HEK293 (cell line): ENCODE measurements around the gene PTPRG.

Experiments used
- BCL6B ChIP-seq: fragments of 450-650 bp; formaldehyde crosslinking; IDR thresholded peaks from 2 replicates; pipeline ENCODE4 v1.5.1; 2017; ENCODE audit warnings: missing biosample characterization, missing genetic modification characterization
- EGR2 ChIP-seq: fragments of 450-650 bp; formaldehyde crosslinking; IDR thresholded peaks from 2 replicates; pipeline ENCODE4 v1.5.1; 2016; ENCODE audit warnings: low read depth, missing biosample characterization, missing genetic modification characterization
- FEZF1 ChIP-seq: fragments of 450-650 bp; formaldehyde crosslinking; IDR thresholded peaks from 2 replicates; pipeline ENCODE4 v1.5.1; 2016; ENCODE audit warnings: missing biosample characterization, missing genetic modification characterization
- GLI2 ChIP-seq: fragments of 450-650 bp; formaldehyde crosslinking; IDR thresholded peaks from 2 replicates; pipeline ENCODE4; 2017; ENCODE audit warnings: missing biosample characterization, missing genetic modification characterization, low read depth, borderline replicate concordance
- KLF7 ChIP-seq: fragments of 450-650 bp; formaldehyde crosslinking; IDR thresholded peaks from 2 replicates; pipeline ENCODE4 v1.5.1; 2016; ENCODE audit warnings: missing biosample characterization, missing genetic modification characterization, borderline replicate concordance
- MEIS1 ChIP-seq: sonication (generic); formaldehyde crosslinking; IDR thresholded peaks from 2 replicates; pipeline ENCODE4 v1.8.1; 2022; ENCODE audit warnings: missing genetic modification reagents, mild to moderate bottlenecking, borderline replicate concordance
- PRDM6 ChIP-seq: fragments of 450-650 bp; formaldehyde crosslinking; IDR thresholded peaks from 2 replicates; pipeline ENCODE4 v1.5.1; 2017; ENCODE audit warnings: missing biosample characterization, missing genetic modification characterization
- REST ChIP-seq: fragments of 450-650 bp; formaldehyde crosslinking; IDR thresholded peaks from 2 replicates; pipeline ENCODE4 v1.5.1; 2016; ENCODE audit warnings: missing biosample characterization, missing genetic modification characterization
- SETDB1 ChIP-seq: IDR thresholded peaks from one replicate; pipeline ENCODE4 v1.6.1; 2017; ENCODE audit warnings: mild to moderate bottlenecking, low read length, moderate library complexity, mixed read lengths; ENCODE audit not compliant: insufficient read length
- TSHZ1 ChIP-seq: fragments of 450-650 bp; formaldehyde crosslinking; IDR thresholded peaks from 2 replicates; pipeline ENCODE4 v1.5.1; 2016; ENCODE audit warnings: missing biosample characterization, missing genetic modification characterization, borderline replicate concordance
- ZEB2 ChIP-seq: fragments of 450-650 bp; formaldehyde crosslinking; IDR thresholded peaks from 2 replicates; pipeline ENCODE4 v1.5.1; 2016; ENCODE audit warnings: missing biosample characterization, missing genetic modification characterization
- ZFP41 ChIP-seq: fragments of 450-650 bp; formaldehyde crosslinking; IDR thresholded peaks from 2 replicates; pipeline ENCODE4 v1.5.1; 2016; ENCODE audit warnings: missing biosample characterization, missing genetic modification characterization, borderline replicate concordance
- ZNF140 ChIP-seq: fragments of 450-650 bp; formaldehyde crosslinking; IDR thresholded peaks from 2 replicates; pipeline ENCODE4 v1.5.1; 2016; ENCODE audit warnings: missing biosample characterization, missing genetic modification characterization
- ZNF16 ChIP-seq: fragments of 450-650 bp; formaldehyde crosslinking; IDR thresholded peaks from 2 replicates; pipeline ENCODE4 v1.5.1; 2016; ENCODE audit warnings: low read depth, missing biosample characterization, missing genetic modification characterization
- ZNF169 ChIP-seq: fragments of 450-650 bp; formaldehyde crosslinking; IDR thresholded peaks from 2 replicates; pipeline ENCODE4 v1.5.1; 2016; ENCODE audit warnings: missing biosample characterization, missing genetic modification characterization
- ZNF175 ChIP-seq: fragments of 450-650 bp; formaldehyde crosslinking; IDR thresholded peaks from 2 replicates; pipeline ENCODE4 v1.5.1; 2016; ENCODE audit warnings: missing biosample characterization, missing genetic modification characterization
- ZNF2 ChIP-seq: fragments of 450-650 bp; formaldehyde crosslinking; IDR thresholded peaks from 2 replicates; pipeline ENCODE4 v1.5.1; 2016; ENCODE audit warnings: missing biosample characterization, missing genetic modification characterization
- ZNF23 ChIP-seq: fragments of 450-650 bp; formaldehyde crosslinking; IDR thresholded peaks from 2 replicates; pipeline ENCODE4 v1.5.1; 2016; ENCODE audit warnings: missing biosample characterization, missing genetic modification characterization, borderline replicate concordance
- ZNF266 ChIP-seq: fragments of 450-650 bp; formaldehyde crosslinking; IDR thresholded peaks from 2 replicates; pipeline ENCODE4 v1.5.1; 2016; ENCODE audit warnings: missing biosample characterization, missing genetic modification characterization, low read depth
- ZNF350 ChIP-seq: fragments of 450-650 bp; formaldehyde crosslinking; IDR thresholded peaks from 2 replicates; pipeline ENCODE4 v1.5.0; 2017; ENCODE audit warnings: missing biosample characterization, mild to moderate bottlenecking, missing genetic modification characterization
- ZNF394 ChIP-seq: fragments of 450-650 bp; formaldehyde crosslinking; IDR thresholded peaks from 2 replicates; pipeline ENCODE4 v1.5.1; 2016; ENCODE audit warnings: missing biosample characterization, missing genetic modification characterization, mild to moderate bottlenecking, moderate library complexity, borderline replicate concordance
- ZNF404 ChIP-seq: fragments of 450-650 bp; formaldehyde crosslinking; IDR thresholded peaks from 2 replicates; pipeline ENCODE4 v1.5.1; 2017; ENCODE audit warnings: missing biosample characterization, missing genetic modification characterization
- ZNF473 ChIP-seq: fragments of 450-650 bp; formaldehyde crosslinking; IDR thresholded peaks from 2 replicates; pipeline ENCODE4 v1.5.1; 2017; ENCODE audit warnings: missing biosample characterization, missing genetic modification characterization
- ZNF513 ChIP-seq: fragments of 450-650 bp; IDR thresholded peaks from 2 replicates; pipeline ENCODE4 v1.5.1; 2018; ENCODE audit warnings: missing biosample characterization, missing genetic modification characterization
- ZNF529 ChIP-seq: fragments of 450-650 bp; formaldehyde crosslinking; IDR thresholded peaks from 2 replicates; pipeline ENCODE4 v1.5.1; 2017; ENCODE audit warnings: missing genetic modification characterization, missing biosample characterization; ENCODE audit not compliant: insufficient replicate concordance
- ZNF791 ChIP-seq: fragments of 450-650 bp; formaldehyde crosslinking; IDR thresholded peaks from 2 replicates; pipeline ENCODE4 v1.5.1; 2016; ENCODE audit warnings: missing biosample characterization, missing genetic modification characterization
- ZSCAN16 ChIP-seq: fragments of 450-650 bp; formaldehyde crosslinking; IDR thresholded peaks from 2 replicates; pipeline ENCODE4 v1.5.1; 2016; ENCODE audit warnings: missing biosample characterization, missing genetic modification characterization
- ZSCAN5A ChIP-seq: fragments of 450-650 bp; formaldehyde crosslinking; IDR thresholded peaks from 2 replicates; pipeline ENCODE4 v1.5.1; 2016; ENCODE audit warnings: missing biosample characterization, missing genetic modification characterization

The PTPRG gene

GRCh38 chr3:61807865-61808276 is 246.5 kb downstream of the PTPRG start (continued):
- TF ChIP-seq TSHZ1 (tag by site-specific recombination) (no peak), ZEB2 (tag by site-specific recombination) (peak; percentile 55; the same call in 1 of the 2 replicates), ZNF266 (tag by site-specific recombination) (no peak), FEZF1 (tag by site-specific recombination) (peak; percentile 68), ZNF791 (tag by site-specific recombination) (no peak), ZNF175 (no peak), ZNF529 (no peak), ZNF350 (tag by site-specific recombination) (no peak), ZNF473 (tag by site-specific recombination) (no peak), ZNF140 (tag by site-specific recombination) (no peak), ZSCAN5A (no peak), PRDM6 (tag by site-specific recombination) (peak; percentile 73), ZSCAN16 (no peak), SETDB1 (no peak), GLI2 (tag by site-specific recombination) (no peak), ZNF2 (no peak), MEIS1 (no peak), EGR2 (tag by site-specific recombination) (no peak), ZNF169 (tag by site-specific recombination) (no peak), ZNF404 (no peak), ZNF394 (tag by site-specific recombination) (peak; percentile 49; the same call in 1 of the 2 replicates), ZNF16 (tag by site-specific recombination) (no peak), REST (tag by site-specific recombination) (no peak; the same call in 1 of the 2 replicates), ZFP41 (tag by site-specific recombination) (no peak), ZNF23 (tag by site-specific recombination) (no peak), BCL6B (tag by site-specific recombination) (no peak), ZNF513 (tag by site-specific recombination) (no peak), KLF7 (no peak)
